H1 (cell line): Measurements from ENCODE around the gene NEB. TPM values are rescaled to one million over a fixed set of nuclear protein-coding genes. Genes with fewer than 3 reads are reported as not detected.

Experiments
- CHD1 ChIP-seq: IDR thresholded peaks from 2 replicates; pipeline ENCODE4 v1.6.1; 2012; ENCODE audit warnings: low read depth, low read length, improper control_type of control experiment
- GABPA ChIP-seq: IDR thresholded peaks from 2 replicates; pipeline ENCODE4 v1.6.1; 2011; ENCODE audit warnings: mild to moderate bottlenecking, low read length, moderate library complexity, borderline replicate concordance; ENCODE audit not compliant: insufficient read depth
- JUN ChIP-seq: IDR thresholded peaks from 2 replicates; pipeline ENCODE4 v1.6.1; 2011; ENCODE audit warnings: low read depth, mild to moderate bottlenecking, improper control_type of control experiment, low read length
- NANOG ChIP-seq: IDR thresholded peaks from 2 replicates; pipeline ENCODE4 v1.6.1; 2011; ENCODE audit warnings: low read length, low read depth, mild to moderate bottlenecking, inconsistent platforms; ENCODE audit not compliant: insufficient read depth, poor library complexity, severe bottlenecking
- RAD21 ChIP-seq, 2 experiments: IDR thresholded peaks in 1 of 2; conservative IDR thresholded peaks in 1 of 2; 2 replicates each; pipeline ENCODE4 v1.6.1; 2011; ENCODE audit warnings: low read depth in 2 of 2, low read length in 2 of 2, improper control_type of control experiment in 1 of 2, inconsistent platforms in 1 of 2, mild to moderate bottlenecking in 1 of 2, moderate library complexity in 1 of 2
- RBBP5 ChIP-seq: IDR thresholded peaks from 2 replicates; pipeline ENCODE4 v1.7.1; 2012; ENCODE audit warnings: low read depth, mild to moderate bottlenecking, inconsistent platforms, low read length, moderate library complexity, borderline replicate concordance
- RNF2 ChIP-seq: fragments of 200-900, 300-1000 bp; sonication (generic); IDR thresholded peaks from 2 replicates; pipeline ENCODE4 v1.7.1; 2016; ENCODE audit warnings: borderline replicate concordance, low read depth, mild to moderate bottlenecking, antibody characterized with exemption, low read length; ENCODE audit not compliant: poor library complexity, severe bottlenecking; ENCODE audit errors: missing control alignments
- TAF1 ChIP-seq: IDR thresholded peaks from 2 replicates; pipeline ENCODE4 v1.6.1; 2011; ENCODE audit warnings: mild to moderate bottlenecking, low read depth, low read length
- polyA plus RNA-seq, 7 experiments: library from polyadenylated mRNA; depleted of rRNA in 3 of 7; stranded (reverse) in 5 of 7; unstranded in 2 of 7; fragments of >200 nt in 5 of 7; fragments of 200-250 nt in 2 of 7; gene quantifications; 1 replicate in 5 of 7; 2 replicates in 1 of 7; 4 replicates in 1 of 7; pipeline versions ENCODE4 v1.2.1 to v1.2.3, GENCODE V29; 2011 to 2013; ENCODE audit warnings: missing spikeins in 2 of 7, mixed read lengths in 2 of 7
- total RNA-seq: library from RNA; stranded (reverse); fragmentation: NEBNext Ultra II Directional; extraction: Animal tissue kit (Norgen Biotek cat#: 25700); gene quantifications from 2 replicates; pipeline ENCODE4 v1.2.1, GENCODE V29; 2021
- TF ChIP-seq, protein P1 (sequence below): fragments of 300-600 bp; sonication (generic); IDR thresholded peaks from 2 replicates; pipeline ENCODE4 v1.7.1; 2012; ENCODE audit warnings: low read length, moderate library complexity, mild to moderate bottlenecking, inconsistent platforms; ENCODE audit not compliant: insufficient replicate concordance

NEB gene
- total and polyA plus RNA-seq, 2 of the 8 experiments (the other 6 are each of a cell fraction or from before 2014, with no cell fraction given) = 1.4 to 2.5 TPM

- TF ChIP-seq, protein P1, sequence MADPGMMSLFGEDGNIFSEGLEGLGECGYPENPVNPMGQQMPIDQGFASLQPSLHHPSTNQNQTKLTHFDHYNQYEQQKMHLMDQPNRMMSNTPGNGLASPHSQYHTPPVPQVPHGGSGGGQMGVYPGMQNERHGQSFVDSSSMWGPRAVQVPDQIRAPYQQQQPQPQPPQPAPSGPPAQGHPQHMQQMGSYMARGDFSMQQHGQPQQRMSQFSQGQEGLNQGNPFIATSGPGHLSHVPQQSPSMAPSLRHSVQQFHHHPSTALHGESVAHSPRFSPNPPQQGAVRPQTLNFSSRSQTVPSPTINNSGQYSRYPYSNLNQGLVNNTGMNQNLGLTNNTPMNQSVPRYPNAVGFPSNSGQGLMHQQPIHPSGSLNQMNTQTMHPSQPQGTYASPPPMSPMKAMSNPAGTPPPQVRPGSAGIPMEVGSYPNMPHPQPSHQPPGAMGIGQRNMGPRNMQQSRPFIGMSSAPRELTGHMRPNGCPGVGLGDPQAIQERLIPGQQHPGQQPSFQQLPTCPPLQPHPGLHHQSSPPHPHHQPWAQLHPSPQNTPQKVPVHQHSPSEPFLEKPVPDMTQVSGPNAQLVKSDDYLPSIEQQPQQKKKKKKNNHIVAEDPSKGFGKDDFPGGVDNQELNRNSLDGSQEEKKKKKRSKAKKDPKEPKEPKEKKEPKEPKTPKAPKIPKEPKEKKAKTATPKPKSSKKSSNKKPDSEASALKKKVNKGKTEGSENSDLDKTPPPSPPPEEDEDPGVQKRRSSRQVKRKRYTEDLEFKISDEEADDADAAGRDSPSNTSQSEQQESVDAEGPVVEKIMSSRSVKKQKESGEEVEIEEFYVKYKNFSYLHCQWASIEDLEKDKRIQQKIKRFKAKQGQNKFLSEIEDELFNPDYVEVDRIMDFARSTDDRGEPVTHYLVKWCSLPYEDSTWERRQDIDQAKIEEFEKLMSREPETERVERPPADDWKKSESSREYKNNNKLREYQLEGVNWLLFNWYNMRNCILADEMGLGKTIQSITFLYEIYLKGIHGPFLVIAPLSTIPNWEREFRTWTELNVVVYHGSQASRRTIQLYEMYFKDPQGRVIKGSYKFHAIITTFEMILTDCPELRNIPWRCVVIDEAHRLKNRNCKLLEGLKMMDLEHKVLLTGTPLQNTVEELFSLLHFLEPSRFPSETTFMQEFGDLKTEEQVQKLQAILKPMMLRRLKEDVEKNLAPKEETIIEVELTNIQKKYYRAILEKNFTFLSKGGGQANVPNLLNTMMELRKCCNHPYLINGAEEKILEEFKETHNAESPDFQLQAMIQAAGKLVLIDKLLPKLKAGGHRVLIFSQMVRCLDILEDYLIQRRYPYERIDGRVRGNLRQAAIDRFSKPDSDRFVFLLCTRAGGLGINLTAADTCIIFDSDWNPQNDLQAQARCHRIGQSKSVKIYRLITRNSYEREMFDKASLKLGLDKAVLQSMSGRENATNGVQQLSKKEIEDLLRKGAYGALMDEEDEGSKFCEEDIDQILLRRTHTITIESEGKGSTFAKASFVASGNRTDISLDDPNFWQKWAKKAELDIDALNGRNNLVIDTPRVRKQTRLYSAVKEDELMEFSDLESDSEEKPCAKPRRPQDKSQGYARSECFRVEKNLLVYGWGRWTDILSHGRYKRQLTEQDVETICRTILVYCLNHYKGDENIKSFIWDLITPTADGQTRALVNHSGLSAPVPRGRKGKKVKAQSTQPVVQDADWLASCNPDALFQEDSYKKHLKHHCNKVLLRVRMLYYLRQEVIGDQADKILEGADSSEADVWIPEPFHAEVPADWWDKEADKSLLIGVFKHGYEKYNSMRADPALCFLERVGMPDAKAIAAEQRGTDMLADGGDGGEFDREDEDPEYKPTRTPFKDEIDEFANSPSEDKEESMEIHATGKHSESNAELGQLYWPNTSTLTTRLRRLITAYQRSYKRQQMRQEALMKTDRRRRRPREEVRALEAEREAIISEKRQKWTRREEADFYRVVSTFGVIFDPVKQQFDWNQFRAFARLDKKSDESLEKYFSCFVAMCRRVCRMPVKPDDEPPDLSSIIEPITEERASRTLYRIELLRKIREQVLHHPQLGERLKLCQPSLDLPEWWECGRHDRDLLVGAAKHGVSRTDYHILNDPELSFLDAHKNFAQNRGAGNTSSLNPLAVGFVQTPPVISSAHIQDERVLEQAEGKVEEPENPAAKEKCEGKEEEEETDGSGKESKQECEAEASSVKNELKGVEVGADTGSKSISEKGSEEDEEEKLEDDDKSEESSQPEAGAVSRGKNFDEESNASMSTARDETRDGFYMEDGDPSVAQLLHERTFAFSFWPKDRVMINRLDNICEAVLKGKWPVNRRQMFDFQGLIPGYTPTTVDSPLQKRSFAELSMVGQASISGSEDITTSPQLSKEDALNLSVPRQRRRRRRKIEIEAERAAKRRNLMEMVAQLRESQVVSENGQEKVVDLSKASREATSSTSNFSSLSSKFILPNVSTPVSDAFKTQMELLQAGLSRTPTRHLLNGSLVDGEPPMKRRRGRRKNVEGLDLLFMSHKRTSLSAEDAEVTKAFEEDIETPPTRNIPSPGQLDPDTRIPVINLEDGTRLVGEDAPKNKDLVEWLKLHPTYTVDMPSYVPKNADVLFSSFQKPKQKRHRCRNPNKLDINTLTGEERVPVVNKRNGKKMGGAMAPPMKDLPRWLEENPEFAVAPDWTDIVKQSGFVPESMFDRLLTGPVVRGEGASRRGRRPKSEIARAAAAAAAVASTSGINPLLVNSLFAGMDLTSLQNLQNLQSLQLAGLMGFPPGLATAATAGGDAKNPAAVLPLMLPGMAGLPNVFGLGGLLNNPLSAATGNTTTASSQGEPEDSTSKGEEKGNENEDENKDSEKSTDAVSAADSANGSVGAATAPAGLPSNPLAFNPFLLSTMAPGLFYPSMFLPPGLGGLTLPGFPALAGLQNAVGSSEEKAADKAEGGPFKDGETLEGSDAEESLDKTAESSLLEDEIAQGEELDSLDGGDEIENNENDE = no peak
- TF ChIP-seq JUN (no peak), GABPA (no peak), TAF1 (no peak), RBBP5 (no peak), NANOG (no peak), RNF2 (no peak), RAD21 (IDR thresholded peaks at IDR 0.05 in 1 of 2, conservative IDR thresholded peaks at IDR 0.05 in 1 of 2; ENCODE audit: low read depth in 2 of 2, low read length in 2 of 2) (no peak), CHD1 (no peak)
Observed at GRCh38 chr2:151638191-151638933, 95.9 kb downstream of the NEB start (continued).
